Stimulated activated CD8-positive, alpha-beta memory T cell treated with anti-CD3 and anti-CD28 coated beads, Interleukin-7, amount 100 ng/mL, for 48 hours (primary cell): ENCODE results near the gene DPCD.

Experiments used
- DNase-seq, 2 donors: peaks; one replicate each; pipeline ENCODE4 v3.0.0-alpha.2; 2020; ENCODE audit warnings: low read depth in 1 of 2; ENCODE audit errors: extremely low read depth in 1 of 2

Gene DPCD

DNA sequence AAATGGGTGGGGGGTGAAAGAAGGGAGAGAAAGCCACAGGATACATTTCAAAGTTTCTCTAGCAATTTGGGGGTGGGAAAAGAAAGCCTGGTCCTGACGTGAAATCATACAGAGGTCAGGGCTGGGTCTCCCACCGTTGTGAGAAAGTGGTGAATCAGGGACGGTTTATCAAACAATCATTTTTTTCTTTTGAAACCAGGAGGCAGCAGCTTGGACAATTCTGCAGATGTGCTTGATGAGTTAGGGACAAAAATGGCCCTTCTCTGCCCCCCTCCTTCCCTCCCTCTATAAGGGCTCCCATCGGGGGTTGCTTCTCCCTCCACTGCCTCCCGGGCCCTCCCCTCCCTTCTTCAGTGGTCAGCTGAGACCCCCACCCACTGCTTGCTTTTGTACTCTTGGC is 63.2 kb downstream of the DPCD start:
- no peak for DNase-seq

DNA sequence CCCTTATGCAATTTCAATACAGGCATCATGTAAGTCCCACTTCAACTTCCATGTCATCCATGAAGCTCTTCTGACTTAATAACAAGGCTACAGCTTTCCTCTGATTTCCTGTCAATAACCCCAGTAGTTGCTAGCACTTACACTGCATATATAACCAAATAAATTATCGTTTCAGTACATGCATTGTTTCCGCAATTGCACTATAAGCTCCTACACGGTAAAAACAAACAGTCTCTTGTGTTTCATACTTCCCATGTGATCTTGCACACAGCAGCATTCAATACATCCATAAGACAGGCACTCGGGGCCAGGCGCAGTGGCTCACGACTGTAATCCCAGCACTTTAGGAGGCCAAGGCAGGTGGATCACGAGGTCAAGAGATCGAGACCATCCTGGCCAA is 65.4 kb downstream of the DPCD start:
- DNase-seq = no peak

DNA sequence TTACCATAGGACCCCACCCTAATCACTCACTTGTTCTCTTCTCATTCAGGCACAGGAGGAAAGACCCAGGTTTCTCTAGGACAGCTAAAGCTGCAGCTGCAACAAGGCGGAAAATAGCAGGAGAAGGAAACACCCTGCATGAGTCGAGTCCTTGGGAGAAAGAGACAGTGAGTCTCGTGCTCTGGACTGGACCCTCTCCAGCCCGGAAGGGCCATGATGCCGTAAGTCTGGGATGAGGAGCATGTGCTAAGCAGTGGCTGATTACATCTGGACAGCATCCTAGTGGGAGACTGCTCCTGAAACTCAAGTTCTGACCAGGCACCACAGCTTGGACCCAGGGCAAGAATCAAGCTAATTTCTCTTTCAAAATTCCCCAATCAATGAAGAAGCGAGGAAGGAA is 67.4 kb downstream of the DPCD start:
- no peak for DNase-seq

DNA sequence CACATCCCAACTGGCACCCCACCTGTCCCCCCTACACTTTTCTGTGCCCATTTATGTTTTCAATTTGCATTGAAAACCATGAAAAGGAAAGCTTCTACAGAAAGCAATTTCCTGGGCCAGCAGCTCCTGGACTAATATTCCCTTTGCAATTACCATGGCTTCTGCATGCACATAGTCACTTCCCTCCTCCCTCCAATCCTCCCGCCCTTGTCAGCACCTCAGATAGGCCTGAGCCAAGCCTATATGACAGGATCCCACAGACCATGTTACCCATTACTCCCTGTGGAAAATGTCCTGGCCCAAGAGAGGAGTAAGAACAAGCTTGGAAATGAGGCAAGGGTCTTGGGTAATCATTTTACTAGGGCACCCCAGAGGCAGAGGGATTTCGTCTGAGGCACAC is 68.8 kb downstream of the DPCD start:
- no peak for DNase-seq

DNA sequence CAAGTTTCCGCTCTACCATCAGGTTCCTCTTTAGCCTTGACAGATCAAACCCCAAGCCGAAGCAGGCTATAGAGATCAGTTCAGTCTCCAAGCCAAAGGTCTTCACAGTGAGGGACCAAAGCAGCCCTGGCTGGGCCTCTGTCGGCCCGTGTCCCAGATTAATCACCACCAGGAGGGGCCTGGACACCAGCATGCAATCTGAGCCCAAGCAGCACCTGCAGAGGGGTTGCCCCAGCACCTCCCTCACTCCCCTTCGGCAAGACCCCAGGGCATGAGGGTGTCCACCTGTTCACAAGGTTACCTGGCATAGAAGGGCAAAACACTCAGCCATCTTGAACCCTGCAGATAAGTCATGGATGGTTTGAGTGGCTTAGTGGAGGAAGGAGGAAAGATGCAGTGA is 70.9 kb downstream of the DPCD start:
- no peak for DNase-seq
